Muscle layer of duodenum (tissue), 2 donors: ENCODE measurements around the gene P2RX1.

Experiments used
- H3K27ac ChIP-seq: one replicate; pipeline ENCODE4 v1.7.0; 2013; ENCODE audit warnings: mild to moderate bottlenecking, low read length
- H3K27me3 ChIP-seq: one replicate; pipeline ENCODE4 v1.7.0; 2013; ENCODE audit warnings: low read depth, mild to moderate bottlenecking, control low read depth, low read length
- H3K36me3 ChIP-seq, 2 donors: one replicate each; pipeline ENCODE4 v1.7.0; 2013; ENCODE audit warnings: low read length in 2 of 2, control low read depth in 1 of 2, mild to moderate bottlenecking in 1 of 2; ENCODE audit not compliant: insufficient read depth in 2 of 2, control insufficient read depth in 1 of 2
- H3K4me1 ChIP-seq, 2 donors: one replicate each; pipeline ENCODE4 v1.7.0; 2013; ENCODE audit warnings: low read length in 2 of 2, mild to moderate bottlenecking in 2 of 2, control low read depth in 1 of 2, moderate library complexity in 1 of 2; ENCODE audit not compliant: insufficient read depth in 2 of 2, control insufficient read depth in 1 of 2
- H3K4me3 ChIP-seq, 2 donors: one replicate each; pipeline ENCODE4 v1.7.0; 2013; ENCODE audit warnings: low read length in 2 of 2, low read depth in 1 of 2, mild to moderate bottlenecking in 1 of 2
- H3K9me3 ChIP-seq, 2 donors: one replicate each; pipeline ENCODE4 v1.7.0; 2013; ENCODE audit warnings: low read length in 2 of 2, control low read depth in 1 of 2, mild to moderate bottlenecking in 1 of 2; ENCODE audit not compliant: control insufficient read depth in 1 of 2
- donor health status: healthy.

Gene P2RX1

GRCh38 chr17:3890878-3891219, 25.4 kb downstream of the P2RX1 start:
- Histone ChIP-seq H3K4me1 (peaks cover 44 to 58% of the 10 kb centered on the region in 2 donors), H3K27me3 (no peaks in the 10 kb centered on the region), H3K36me3 (no peaks in the 10 kb centered on the region), H3K27ac (no peak overlapping the region), H3K9me3 (no peaks in the 10 kb centered on the region), H3K4me3 (no peak overlapping the region)

DNA sequence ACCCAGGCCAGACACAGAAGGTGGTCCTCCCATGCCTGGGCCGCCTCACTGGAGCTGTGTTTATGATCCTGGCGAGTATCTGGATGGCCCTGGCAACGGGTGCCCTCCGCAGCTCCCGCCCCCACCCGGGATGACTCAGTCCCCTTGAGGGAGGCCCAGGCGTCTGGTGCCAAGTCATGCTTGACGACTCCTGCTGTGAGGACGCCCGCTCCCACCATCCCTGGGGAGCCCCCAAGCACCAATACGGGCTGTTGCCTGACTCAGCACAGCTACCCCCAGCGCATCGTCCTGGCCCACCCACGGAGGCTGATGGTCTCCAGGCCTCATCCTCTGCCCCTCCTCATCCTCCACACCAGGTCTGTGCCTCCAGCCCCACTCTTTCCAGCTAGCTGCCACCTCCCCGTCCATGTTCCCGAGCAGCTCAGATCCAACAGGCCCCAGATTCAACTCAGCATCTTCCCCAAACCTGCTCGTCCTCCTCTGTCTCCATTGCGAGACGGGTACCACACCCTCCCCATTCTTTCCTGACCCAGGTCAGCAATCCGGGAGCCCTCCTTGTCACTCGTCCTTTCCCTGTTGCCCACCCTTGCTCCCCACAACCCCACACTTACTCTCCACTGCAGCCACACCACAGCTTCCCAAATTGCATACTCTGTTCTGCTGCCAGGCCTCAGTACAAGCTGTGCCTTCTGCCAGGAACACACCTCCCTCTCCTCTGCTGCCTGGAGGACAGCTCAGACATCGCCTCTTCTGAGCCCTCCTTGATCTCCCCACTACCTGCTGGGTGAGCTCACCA, 26.0 kb downstream of the P2RX1 start:
- peaks cover 44 to 57% of the 10 kb centered on the region in 2 donors for H3K4me1 ChIP-seq
- H3K27me3 ChIP-seq, result no peaks in the 10 kb centered on the region
- no peaks in the 10 kb centered on the region for H3K9me3 ChIP-seq
- H3K4me3 ChIP-seq, result no peak overlapping the region
- peak overlapping the region; percentile 51 for H3K27ac ChIP-seq
- H3K36me3 ChIP-seq, result peaks cover under 1% of the 10 kb centered on the region in 2 donors

- Histone ChIP-seq H3K36me3 (peaks cover 6% of the 10 kb centered on the region in 2 donors), H3K9me3 (no peaks in the 10 kb centered on the region), H3K27ac (peak overlapping the region; percentile 51), H3K4me3 (no peak overlapping the region), H3K4me1 (peaks cover 39 to 52% of the 10 kb centered on the region in 2 donors), H3K27me3 (no peaks in the 10 kb centered on the region)
These were observed 26.8 kb downstream of the P2RX1 start for GRCh38 chr17:3889325-3890012.

GRCh38 chr17:3888343-3889171, 27.7 kb downstream of the P2RX1 start:
- Histone ChIP-seq H3K4me1 (peaks cover 31 to 49% of the 10 kb centered on the region in 2 donors), H3K27ac (peak overlapping the region; percentile 75), H3K27me3 (no peaks in the 10 kb centered on the region), H3K36me3 (peaks cover 6 to 13% of the 10 kb centered on the region in 2 donors), H3K4me3 (peak overlapping the region in 1 of 2 donors; percentile 31), H3K9me3 (no peaks in the 10 kb centered on the region)

GRCh38 chr17:3887804-3888203, 28.5 kb downstream of the P2RX1 start:
- Histone ChIP-seq H3K27ac (peak overlapping the region; percentile 75), H3K4me1 (peaks cover 30 to 45% of the 10 kb centered on the region in 2 donors), H3K4me3 (peak overlapping the region in 1 of 2 donors; percentile 31), H3K36me3 (peaks cover 6 to 21% of the 10 kb centered on the region in 2 donors), H3K9me3 (no peaks in the 10 kb centered on the region), H3K27me3 (no peaks in the 10 kb centered on the region)

GRCh38 chr17:3887394-3887793, 28.9 kb downstream of the P2RX1 start:
- H3K36me3 ChIP-seq, result peaks cover 6 to 24% of the 10 kb centered on the region in 2 donors
- peaks cover 30 to 44% of the 10 kb centered on the region in 2 donors for H3K4me1 ChIP-seq
- peak overlapping the region in 1 of 2 donors; percentile 3 for H3K4me3 ChIP-seq
- no peaks in the 10 kb centered on the region for H3K9me3 ChIP-seq
- H3K27me3 ChIP-seq, result no peaks in the 10 kb centered on the region
- peak overlapping the region; percentile 75 for H3K27ac ChIP-seq

DNA sequence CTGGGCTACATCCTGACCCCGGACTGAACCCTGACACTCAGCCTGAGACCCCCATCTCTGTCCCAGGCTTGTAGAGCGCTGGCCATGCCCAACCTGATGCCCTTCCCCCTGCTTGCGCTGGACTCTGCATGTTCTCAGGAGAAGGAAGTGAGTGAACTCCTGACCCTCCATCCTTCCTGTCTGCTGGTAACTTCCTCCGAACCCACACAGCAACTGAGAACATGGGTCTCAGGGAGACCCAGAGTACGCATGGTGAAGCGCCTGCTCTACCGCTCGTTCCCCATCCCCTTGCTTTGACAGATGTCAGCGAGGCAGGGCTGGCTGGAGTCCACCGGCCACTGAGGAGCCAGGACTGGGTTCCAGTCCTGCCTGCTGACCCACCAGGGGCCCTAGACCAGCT, 29.5 kb downstream of the P2RX1 start:
- Histone ChIP-seq H3K4me1 (peaks cover 30 to 38% of the 10 kb centered on the region in 2 donors), H3K36me3 (peaks cover 6 to 29% of the 10 kb centered on the region in 2 donors), H3K27ac (peak overlapping the region; percentile 75), H3K9me3 (no peaks in the 10 kb centered on the region), H3K27me3 (no peaks in the 10 kb centered on the region), H3K4me3 (peak overlapping the region; percentile 3 to 16)

- Histone ChIP-seq H3K4me3 (no peak overlapping the region), H3K27me3 (no peaks in the 10 kb centered on the region), H3K27ac (no peak overlapping the region), H3K9me3 (no peaks in the 10 kb centered on the region), H3K36me3 (peaks cover 6 to 29% of the 10 kb centered on the region in 2 donors), H3K4me1 (peaks cover 24 to 29% of the 10 kb centered on the region in 2 donors)
These were observed 30.3 kb downstream of the P2RX1 start for GRCh38 chr17:3885970-3886369.

- Histone ChIP-seq H3K27me3 (no peaks in the 10 kb centered on the region), H3K4me1 (peaks cover 18 to 22% of the 10 kb centered on the region in 2 donors), H3K4me3 (no peak overlapping the region), H3K27ac (no peak overlapping the region), H3K36me3 (peaks cover 6 to 29% of the 10 kb centered on the region in 2 donors), H3K9me3 (no peaks in the 10 kb centered on the region)
These were observed 31.0 kb downstream of the P2RX1 start for GRCh38 chr17:3885271-3885670.

DNA sequence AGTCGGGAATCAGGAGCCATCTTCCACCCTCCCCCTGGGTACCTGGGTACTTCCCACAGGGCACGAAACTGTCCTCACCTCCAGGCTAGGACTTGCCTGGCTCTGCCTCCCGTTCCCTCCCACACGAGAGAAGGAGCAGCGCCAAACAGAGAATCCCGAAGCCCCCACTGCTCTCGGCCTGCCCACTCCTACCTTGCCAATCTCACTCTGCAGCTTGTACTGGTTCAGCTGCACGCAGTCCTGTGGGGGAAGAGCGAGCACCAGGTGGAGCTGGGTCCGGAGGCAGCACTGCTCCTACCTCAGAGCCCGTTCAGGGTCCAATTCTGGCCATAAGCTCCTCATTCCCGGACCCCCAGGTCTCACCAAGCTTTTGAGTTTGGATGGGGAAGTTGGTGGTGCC, 32.1 kb downstream of the P2RX1 start:
- H3K36me3 ChIP-seq, result peaks cover 6 to 32% of the 10 kb centered on the region in 2 donors

GRCh38 chr17:3882276-3882675, 34.0 kb downstream of the P2RX1 start:
- H3K36me3 ChIP-seq, result peaks cover 6 to 32% of the 10 kb centered on the region in 2 donors
- H3K9me3 ChIP-seq, result no peaks in the 10 kb centered on the region
- H3K27ac ChIP-seq, result no peak overlapping the region
- H3K4me3 ChIP-seq, result no peak overlapping the region
- H3K27me3 ChIP-seq, result no peaks in the 10 kb centered on the region
- peaks cover 4 to 7% of the 10 kb centered on the region in 2 donors for H3K4me1 ChIP-seq

More for the DNA sequence above, 32.1 kb downstream of the P2RX1 start:
- H3K27ac ChIP-seq, result no peak overlapping the region
- H3K4me3 ChIP-seq, result no peak overlapping the region
- peaks cover 15 to 16% of the 10 kb centered on the region in 2 donors for H3K4me1 ChIP-seq
- no peaks in the 10 kb centered on the region for H3K9me3 ChIP-seq
- H3K27me3 ChIP-seq, result no peaks in the 10 kb centered on the region
